GM23338 (cell line): ENCODE results near the gene PTRH2. TPM values are rescaled to one million over a fixed set of nuclear protein-coding genes. Genes with fewer than 3 reads are reported as not detected.

Experiments used
- ATAC-seq: fragments of 200-7000 bp; cut with Tn5 transposase; 3 replicates; pipeline ENCODE4 v1.9.1; 2020
- DNase-seq: peaks from one replicate; pipeline ENCODE4 v3.0.0-alpha.2; 2015; ENCODE audit warnings: low spot score
- H2AFZ ChIP-seq: fragments of 200-600 bp; sonication (generic); 2 replicates; pipeline ENCODE4 v1.8.0; 2016; ENCODE audit warnings: antibody characterized with exemption, mild to moderate bottlenecking, moderate library complexity
- H3F3A ChIP-seq: fragments of 200-600 bp; sonication (generic); replicated peaks from 2 replicates; pipeline ENCODE4 v1.8.0; 2017; ENCODE audit warnings: antibody characterized with exemption, mixed run types, low read depth
- H3K27ac ChIP-seq: fragments of 200-600 bp; sonication (generic); 2 replicates; pipeline ENCODE4 v1.6.1; 2016; ENCODE audit warnings: low read depth
- H3K27me3 ChIP-seq: fragments of 200-600 bp; sonication (generic); 2 replicates; pipeline ENCODE4 v1.8.0; 2016; ENCODE audit warnings: mild to moderate bottlenecking, mixed run types, moderate library complexity; ENCODE audit not compliant: insufficient read depth
- H3K36me3 ChIP-seq: fragments of 200-600 bp; sonication (generic); 2 replicates; pipeline ENCODE4 v1.8.0; 2016; ENCODE audit warnings: mild to moderate bottlenecking; ENCODE audit not compliant: insufficient read depth
- H3K4me1 ChIP-seq: fragments of 200-600 bp; sonication (generic); 2 replicates; pipeline ENCODE4 v1.8.0; 2016; ENCODE audit warnings: mild to moderate bottlenecking, moderate library complexity; ENCODE audit not compliant: insufficient read depth
- H3K4me2 ChIP-seq: fragments of 200-600 bp; sonication (generic); 2 replicates; pipeline ENCODE4 v1.7.1; 2017; ENCODE audit warnings: mixed run types
- H3K4me3 ChIP-seq: fragments of 200-600 bp; sonication (generic); 2 replicates; pipeline ENCODE4 v1.6.1; 2016; ENCODE audit warnings: mixed run types
- H3K79me2 ChIP-seq: fragments of 200-600 bp; sonication (generic); replicated peaks from 2 replicates; pipeline ENCODE4 v1.8.0; 2017; ENCODE audit warnings: mild to moderate bottlenecking; ENCODE audit not compliant: insufficient read depth
- H3K9me2 ChIP-seq: fragments of 200-600 bp; sonication (generic); 2 replicates; pipeline ENCODE4 v1.8.0; 2017; ENCODE audit not compliant: insufficient read depth
- H4K20me1 ChIP-seq: fragments of 200-600 bp; sonication (generic); replicated peaks from 2 replicates; pipeline ENCODE4 v1.8.0; 2017; ENCODE audit warnings: mild to moderate bottlenecking; ENCODE audit not compliant: insufficient read depth
- H3K27ac Mint-ChIP-seq: 2 replicates; pipeline ENCODE4 v1.8.0; 2020; ENCODE audit warnings: inconsistent platforms, mild to moderate bottlenecking, moderate library complexity, mixed read lengths
- H3K27me3 Mint-ChIP-seq: 3 replicates; pipeline ENCODE4 v1.8.0; 2022; ENCODE audit warnings: low read depth, mild to moderate bottlenecking, moderate library complexity, mixed read lengths, inconsistent platforms; ENCODE audit not compliant: insufficient read depth, poor library complexity
- H3K36me3 Mint-ChIP-seq: 3 replicates; pipeline ENCODE4 v1.8.0; 2021; ENCODE audit warnings: low read depth, mild to moderate bottlenecking, inconsistent platforms, moderate library complexity, mixed read lengths
- H3K4me1 Mint-ChIP-seq: 3 replicates; pipeline ENCODE4 v1.8.0; 2020; ENCODE audit warnings: mild to moderate bottlenecking, inconsistent platforms, mixed read lengths
- H3K4me3 Mint-ChIP-seq: 3 replicates; pipeline ENCODE4 v1.8.0; 2021; ENCODE audit warnings: moderate library complexity, mild to moderate bottlenecking, inconsistent platforms, mixed read lengths
- H3K9me3 Mint-ChIP-seq: 3 replicates; pipeline ENCODE4 v1.8.0; 2020; ENCODE audit warnings: moderate library complexity, mild to moderate bottlenecking, inconsistent platforms, mixed read lengths
- CREB1 ChIP-seq: fragments of 250-450 bp; sonication (Bioruptor Pico); IDR thresholded peaks from 2 replicates; pipeline ENCODE4 v1.5.0; 2020; ENCODE audit warnings: low read depth, mild to moderate bottlenecking, moderate library complexity
- EZH2 ChIP-seq: fragments of 200-600 bp; sonication (generic); IDR thresholded peaks from one replicate; pipeline ENCODE4 v1.8.0; 2017; ENCODE audit warnings: antibody characterized with exemption, mild to moderate bottlenecking, low read depth; ENCODE audit not compliant: unreplicated experiment
- EZH2phosphoT487 ChIP-seq: fragments of 200-600 bp; sonication (generic); IDR thresholded peaks from one replicate; pipeline ENCODE4 v1.8.1; 2018; ENCODE audit warnings: antibody characterized with exemption; ENCODE audit not compliant: unreplicated experiment
- JUNB ChIP-seq: IDR thresholded peaks from one replicate; pipeline ENCODE4 v1.6.1; 2016; ENCODE audit warnings: antibody characterized with exemption; ENCODE audit not compliant: unreplicated experiment
- NANOG ChIP-seq: IDR thresholded peaks from 2 replicates; pipeline ENCODE4 v1.6.1; 2016; ENCODE audit warnings: antibody characterized with exemption, borderline replicate concordance
- POLR2AphosphoS5 ChIP-seq: IDR thresholded peaks from 2 replicates; pipeline ENCODE4 v1.6.1; 2016; ENCODE audit warnings: antibody characterized with exemption, low read depth
- STAT1 ChIP-seq: IDR thresholded peaks from one replicate; pipeline ENCODE4 v1.6.1; 2016; ENCODE audit warnings: antibody characterized with exemption; ENCODE audit not compliant: unreplicated experiment
- ZNF114 ChIP-seq: fragments of 250-450 bp; sonication (Bioruptor Pico); IDR thresholded peaks from 2 replicates; pipeline ENCODE4 v1.5.0; 2020; ENCODE audit warnings: mild to moderate bottlenecking, moderate library complexity
- ZNF331 ChIP-seq: fragments of 250-450 bp; sonication (Bioruptor Pico); IDR thresholded peaks from 2 replicates; pipeline ENCODE4 v1.5.0; 2020; ENCODE audit warnings: low read depth, mild to moderate bottlenecking, moderate library complexity
- polyA plus RNA-seq: library from polyadenylated mRNA; unstranded; fragments of >200 nt; fragmentation: Nextera tagmentation; extraction: Ambion mirVana; gene quantifications from 2 replicates; pipeline ENCODE4 v1.2.1, GENCODE V29; 2016
- total RNA-seq: library from RNA; depleted of rRNA; stranded (reverse); fragments of >200 nt; shearing (Covaris generic); gene quantifications from 2 replicates; pipeline ENCODE4 v1.2.3, GENCODE V29; 2014
- TF ChIP-seq, protein P1 (sequence below): IDR thresholded peaks from 2 replicates; pipeline ENCODE4 v1.6.1; 2016; ENCODE audit warnings: antibody characterized with exemption
- TF ChIP-seq, protein P2 (sequence below), 2 experiments: fragments of 200-600 bp in 1 of 2; sonication (generic) in 1 of 2; conservative IDR thresholded peaks; 2 replicates each; pipeline versions ENCODE4 v1.5.1 to v1.6.1; 2016 to 2017; ENCODE audit warnings: antibody characterized with exemption in 2 of 2, low read depth in 2 of 2, mild to moderate bottlenecking in 2 of 2, moderate library complexity in 1 of 2
- TF ChIP-seq, protein P3 (sequence below): IDR thresholded peaks from one replicate; pipeline ENCODE4 v1.6.1; 2018; ENCODE audit warnings: antibody characterized with exemption; ENCODE audit not compliant: unreplicated experiment
- TF ChIP-seq, protein P4 (sequence below): fragments of 250-450 bp; sonication (Bioruptor Pico); IDR thresholded peaks from 2 replicates; pipeline ENCODE4 v1.5.0; 2020; ENCODE audit warnings: mild to moderate bottlenecking, moderate library complexity

Gene PTRH2
- total and polyA plus RNA-seq, 2 experiments from 2014 or later = 32.7 to 85.2 TPM

DNA sequence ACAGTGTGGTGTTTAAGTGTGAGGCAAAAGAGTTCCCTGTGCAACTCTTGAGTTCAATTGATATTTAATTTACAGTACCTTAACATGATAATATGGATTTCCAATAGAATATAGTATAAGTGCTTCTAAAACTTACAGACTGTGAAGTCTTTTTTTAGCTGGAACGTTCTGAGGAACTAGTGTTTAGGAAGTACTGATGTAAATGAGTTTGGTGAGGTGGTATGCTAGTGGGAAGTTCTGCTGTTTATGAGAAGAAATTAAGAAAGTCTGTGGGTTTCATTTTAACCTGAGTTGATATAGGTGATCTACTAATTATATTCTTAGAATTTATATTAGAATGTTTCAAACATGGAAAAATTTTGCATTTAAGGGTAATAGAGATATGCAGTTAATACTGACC is 32.0 kb downstream of the PTRH2 start:
- no peak for DNase-seq
- Histone ChIP-seq H4K20me1 (peaks cover 6% of the 10 kb centered on the region; the same call in 1 of the 2 replicates), H3K9me2 (no peaks in the 10 kb centered on the region), H3K27ac (no peak overlapping the region), H3K4me3 (no peak overlapping the region), H3K4me1 (no peaks in the 10 kb centered on the region), H3K36me3 (peaks cover 66% of the 10 kb centered on the region), H3K79me2 (peaks cover 5% of the 10 kb centered on the region; the same call in 1 of the 2 replicates), H3K4me2 (no peak overlapping the region), H3K27me3 (no peaks in the 10 kb centered on the region), H3F3A (no peaks in the 10 kb centered on the region), H2AFZ (no peak overlapping the region)
- H3K27ac Mint-ChIP-seq = 0 out of 2 replicates have a peak overlapping the region, but pooled peaks have one; percentile 1
- no peaks in the 10 kb centered on the region for H3K9me3 Mint-ChIP-seq
- H3K4me3 Mint-ChIP-seq = no peak overlapping the region
- peaks cover 68% of the 10 kb centered on the region for H3K36me3 Mint-ChIP-seq
- H3K27me3 Mint-ChIP-seq = no peaks in the 10 kb centered on the region
- H3K4me1 Mint-ChIP-seq = no peaks in the 10 kb centered on the region
- TF ChIP-seq STAT1 (no peak), CREB1 (CRISPR knock-in tag) (no peak), ZNF114 (no peak), NANOG (no peak), EZH2 (no peak), EZH2phosphoT487 (no peak), POLR2AphosphoS5 (no peak), ZNF331 (CRISPR knock-in tag) (no peak), JUNB (no peak)
- TF ChIP-seq, protein P1, sequence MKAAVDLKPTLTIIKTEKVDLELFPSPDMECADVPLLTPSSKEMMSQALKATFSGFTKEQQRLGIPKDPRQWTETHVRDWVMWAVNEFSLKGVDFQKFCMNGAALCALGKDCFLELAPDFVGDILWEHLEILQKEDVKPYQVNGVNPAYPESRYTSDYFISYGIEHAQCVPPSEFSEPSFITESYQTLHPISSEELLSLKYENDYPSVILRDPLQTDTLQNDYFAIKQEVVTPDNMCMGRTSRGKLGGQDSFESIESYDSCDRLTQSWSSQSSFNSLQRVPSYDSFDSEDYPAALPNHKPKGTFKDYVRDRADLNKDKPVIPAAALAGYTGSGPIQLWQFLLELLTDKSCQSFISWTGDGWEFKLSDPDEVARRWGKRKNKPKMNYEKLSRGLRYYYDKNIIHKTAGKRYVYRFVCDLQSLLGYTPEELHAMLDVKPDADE = no peak
- TF ChIP-seq, protein P2, sequence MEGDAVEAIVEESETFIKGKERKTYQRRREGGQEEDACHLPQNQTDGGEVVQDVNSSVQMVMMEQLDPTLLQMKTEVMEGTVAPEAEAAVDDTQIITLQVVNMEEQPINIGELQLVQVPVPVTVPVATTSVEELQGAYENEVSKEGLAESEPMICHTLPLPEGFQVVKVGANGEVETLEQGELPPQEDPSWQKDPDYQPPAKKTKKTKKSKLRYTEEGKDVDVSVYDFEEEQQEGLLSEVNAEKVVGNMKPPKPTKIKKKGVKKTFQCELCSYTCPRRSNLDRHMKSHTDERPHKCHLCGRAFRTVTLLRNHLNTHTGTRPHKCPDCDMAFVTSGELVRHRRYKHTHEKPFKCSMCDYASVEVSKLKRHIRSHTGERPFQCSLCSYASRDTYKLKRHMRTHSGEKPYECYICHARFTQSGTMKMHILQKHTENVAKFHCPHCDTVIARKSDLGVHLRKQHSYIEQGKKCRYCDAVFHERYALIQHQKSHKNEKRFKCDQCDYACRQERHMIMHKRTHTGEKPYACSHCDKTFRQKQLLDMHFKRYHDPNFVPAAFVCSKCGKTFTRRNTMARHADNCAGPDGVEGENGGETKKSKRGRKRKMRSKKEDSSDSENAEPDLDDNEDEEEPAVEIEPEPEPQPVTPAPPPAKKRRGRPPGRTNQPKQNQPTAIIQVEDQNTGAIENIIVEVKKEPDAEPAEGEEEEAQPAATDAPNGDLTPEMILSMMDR (conservative IDR thresholded peaks at IDR 0.05; ENCODE audit: low read depth in 2 of 2) = no peak
- TF ChIP-seq, protein P3, sequence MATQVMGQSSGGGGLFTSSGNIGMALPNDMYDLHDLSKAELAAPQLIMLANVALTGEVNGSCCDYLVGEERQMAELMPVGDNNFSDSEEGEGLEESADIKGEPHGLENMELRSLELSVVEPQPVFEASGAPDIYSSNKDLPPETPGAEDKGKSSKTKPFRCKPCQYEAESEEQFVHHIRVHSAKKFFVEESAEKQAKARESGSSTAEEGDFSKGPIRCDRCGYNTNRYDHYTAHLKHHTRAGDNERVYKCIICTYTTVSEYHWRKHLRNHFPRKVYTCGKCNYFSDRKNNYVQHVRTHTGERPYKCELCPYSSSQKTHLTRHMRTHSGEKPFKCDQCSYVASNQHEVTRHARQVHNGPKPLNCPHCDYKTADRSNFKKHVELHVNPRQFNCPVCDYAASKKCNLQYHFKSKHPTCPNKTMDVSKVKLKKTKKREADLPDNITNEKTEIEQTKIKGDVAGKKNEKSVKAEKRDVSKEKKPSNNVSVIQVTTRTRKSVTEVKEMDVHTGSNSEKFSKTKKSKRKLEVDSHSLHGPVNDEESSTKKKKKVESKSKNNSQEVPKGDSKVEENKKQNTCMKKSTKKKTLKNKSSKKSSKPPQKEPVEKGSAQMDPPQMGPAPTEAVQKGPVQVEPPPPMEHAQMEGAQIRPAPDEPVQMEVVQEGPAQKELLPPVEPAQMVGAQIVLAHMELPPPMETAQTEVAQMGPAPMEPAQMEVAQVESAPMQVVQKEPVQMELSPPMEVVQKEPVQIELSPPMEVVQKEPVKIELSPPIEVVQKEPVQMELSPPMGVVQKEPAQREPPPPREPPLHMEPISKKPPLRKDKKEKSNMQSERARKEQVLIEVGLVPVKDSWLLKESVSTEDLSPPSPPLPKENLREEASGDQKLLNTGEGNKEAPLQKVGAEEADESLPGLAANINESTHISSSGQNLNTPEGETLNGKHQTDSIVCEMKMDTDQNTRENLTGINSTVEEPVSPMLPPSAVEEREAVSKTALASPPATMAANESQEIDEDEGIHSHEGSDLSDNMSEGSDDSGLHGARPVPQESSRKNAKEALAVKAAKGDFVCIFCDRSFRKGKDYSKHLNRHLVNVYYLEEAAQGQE = no peak
- TF ChIP-seq, protein P4, sequence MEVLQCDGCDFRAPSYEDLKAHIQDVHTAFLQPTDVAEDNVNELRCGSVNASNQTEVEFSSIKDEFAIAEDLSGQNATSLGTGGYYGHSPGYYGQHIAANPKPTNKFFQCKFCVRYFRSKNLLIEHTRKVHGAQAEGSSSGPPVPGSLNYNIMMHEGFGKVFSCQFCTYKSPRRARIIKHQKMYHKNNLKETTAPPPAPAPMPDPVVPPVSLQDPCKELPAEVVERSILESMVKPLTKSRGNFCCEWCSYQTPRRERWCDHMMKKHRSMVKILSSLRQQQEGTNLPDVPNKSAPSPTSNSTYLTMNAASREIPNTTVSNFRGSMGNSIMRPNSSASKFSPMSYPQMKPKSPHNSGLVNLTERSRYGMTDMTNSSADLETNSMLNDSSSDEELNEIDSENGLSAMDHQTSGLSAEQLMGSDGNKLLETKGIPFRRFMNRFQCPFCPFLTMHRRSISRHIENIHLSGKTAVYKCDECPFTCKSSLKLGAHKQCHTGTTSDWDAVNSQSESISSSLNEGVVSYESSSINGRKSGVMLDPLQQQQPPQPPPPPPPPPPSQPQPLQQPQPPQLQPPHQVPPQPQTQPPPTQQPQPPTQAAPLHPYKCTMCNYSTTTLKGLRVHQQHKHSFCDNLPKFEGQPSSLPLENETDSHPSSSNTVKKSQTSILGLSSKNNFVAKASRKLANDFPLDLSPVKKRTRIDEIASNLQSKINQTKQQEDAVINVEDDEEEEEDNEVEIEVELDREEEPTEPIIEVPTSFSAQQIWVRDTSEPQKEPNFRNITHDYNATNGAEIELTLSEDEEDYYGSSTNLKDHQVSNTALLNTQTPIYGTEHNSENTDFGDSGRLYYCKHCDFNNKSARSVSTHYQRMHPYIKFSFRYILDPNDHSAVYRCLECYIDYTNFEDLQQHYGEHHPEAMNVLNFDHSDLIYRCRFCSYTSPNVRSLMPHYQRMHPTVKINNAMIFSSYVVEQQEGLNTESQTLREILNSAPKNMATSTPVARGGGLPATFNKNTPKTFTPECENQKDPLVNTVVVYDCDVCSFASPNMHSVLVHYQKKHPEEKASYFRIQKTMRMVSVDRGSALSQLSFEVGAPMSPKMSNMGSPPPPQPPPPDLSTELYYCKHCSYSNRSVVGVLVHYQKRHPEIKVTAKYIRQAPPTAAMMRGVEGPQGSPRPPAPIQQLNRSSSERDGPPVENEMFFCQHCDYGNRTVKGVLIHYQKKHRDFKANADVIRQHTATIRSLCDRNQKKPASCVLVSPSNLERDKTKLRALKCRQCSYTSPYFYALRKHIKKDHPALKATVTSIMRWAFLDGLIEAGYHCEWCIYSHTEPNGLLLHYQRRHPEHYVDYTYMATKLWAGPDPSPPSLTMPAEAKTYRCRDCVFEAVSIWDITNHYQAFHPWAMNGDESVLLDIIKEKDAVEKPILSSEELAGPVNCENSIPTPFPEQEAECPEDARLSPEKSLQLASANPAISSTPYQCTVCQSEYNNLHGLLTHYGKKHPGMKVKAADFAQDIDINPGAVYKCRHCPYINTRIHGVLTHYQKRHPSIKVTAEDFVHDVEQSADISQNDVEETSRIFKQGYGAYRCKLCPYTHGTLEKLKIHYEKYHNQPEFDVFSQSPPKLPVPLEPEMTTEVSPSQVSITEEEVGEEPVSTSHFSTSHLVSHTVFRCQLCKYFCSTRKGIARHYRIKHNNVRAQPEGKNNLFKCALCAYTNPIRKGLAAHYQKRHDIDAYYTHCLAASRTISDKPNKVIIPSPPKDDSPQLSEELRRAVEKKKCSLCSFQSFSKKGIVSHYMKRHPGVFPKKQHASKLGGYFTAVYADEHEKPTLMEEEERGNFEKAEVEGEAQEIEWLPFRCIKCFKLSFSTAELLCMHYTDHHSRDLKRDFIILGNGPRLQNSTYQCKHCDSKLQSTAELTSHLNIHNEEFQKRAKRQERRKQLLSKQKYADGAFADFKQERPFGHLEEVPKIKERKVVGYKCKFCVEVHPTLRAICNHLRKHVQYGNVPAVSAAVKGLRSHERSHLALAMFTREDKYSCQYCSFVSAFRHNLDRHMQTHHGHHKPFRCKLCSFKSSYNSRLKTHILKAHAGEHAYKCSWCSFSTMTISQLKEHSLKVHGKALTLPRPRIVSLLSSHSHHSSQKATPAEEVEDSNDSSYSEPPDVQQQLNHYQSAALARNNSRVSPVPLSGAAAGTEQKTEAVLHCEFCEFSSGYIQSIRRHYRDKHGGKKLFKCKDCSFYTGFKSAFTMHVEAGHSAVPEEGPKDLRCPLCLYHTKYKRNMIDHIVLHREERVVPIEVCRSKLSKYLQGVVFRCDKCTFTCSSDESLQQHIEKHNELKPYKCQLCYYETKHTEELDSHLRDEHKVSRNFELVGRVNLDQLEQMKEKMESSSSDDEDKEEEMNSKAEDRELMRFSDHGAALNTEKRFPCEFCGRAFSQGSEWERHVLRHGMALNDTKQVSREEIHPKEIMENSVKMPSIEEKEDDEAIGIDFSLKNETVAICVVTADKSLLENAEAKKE = no peak
- ATAC-seq = no peak
